HepG2 (cell line): ENCODE measurements around the gene PDK1. TPM values are rescaled to one million over a fixed set of nuclear protein-coding genes. Genes with fewer than 3 reads are reported as not detected.

Experiments used
- CREB1 ChIP-seq, 2 experiments: fragments of 450-650 bp in 1 of 2; IDR thresholded peaks; 2 replicates each; pipeline ENCODE4 v1.6.1; 2016 to 2017; ENCODE audit warnings: control low read depth in 1 of 2, mild to moderate bottlenecking in 1 of 2, missing compliant biosample characterization in 1 of 2, missing genetic modification characterization in 1 of 2
- GABPB1 ChIP-seq: IDR thresholded peaks from 2 replicates; pipeline ENCODE4 v1.6.1; 2016; ENCODE audit warnings: mild to moderate bottlenecking, missing genetic modification reagents, moderate library complexity, missing compliant biosample characterization
- IKZF4 ChIP-seq: sonication (generic); formaldehyde crosslinking; IDR thresholded peaks from 2 replicates; pipeline ENCODE4 v1.5.1; 2020; ENCODE audit warnings: borderline replicate concordance, mild to moderate bottlenecking, low read depth, missing genetic modification reagents; ENCODE audit errors: not compliant biosample characterization
- JUND ChIP-seq: sonication (generic); formaldehyde crosslinking; IDR thresholded peaks from 2 replicates; pipeline ENCODE4 v1.8.0; 2022; ENCODE audit warnings: mild to moderate bottlenecking, missing genetic modification reagents
- KDM6A ChIP-seq: IDR thresholded peaks from 2 replicates; pipeline ENCODE4 v1.6.1; 2016; ENCODE audit warnings: low read depth
- PATZ1 ChIP-seq: sonication (generic); formaldehyde crosslinking; IDR thresholded peaks from 2 replicates; pipeline ENCODE4 v1.4.0; 2020; ENCODE audit warnings: missing genetic modification reagents
- TBL1XR1 ChIP-seq: fragments of 150-350 bp; IDR thresholded peaks from 2 replicates; pipeline ENCODE4 v1.6.1; 2014; ENCODE audit warnings: borderline replicate concordance, low read length; ENCODE audit not compliant: partially characterized antibody
- TFDP1 ChIP-seq: IDR thresholded peaks from 2 replicates; pipeline ENCODE4 v1.6.1; 2016; ENCODE audit warnings: missing compliant biosample characterization, missing genetic modification reagents, borderline replicate concordance
- ZNF282 ChIP-seq: fragments of 450-650 bp; IDR thresholded peaks from 2 replicates; pipeline ENCODE4 v1.6.1; 2018; ENCODE audit not compliant: partially characterized antibody
- ZNF569 ChIP-seq: sonication (generic); formaldehyde crosslinking; IDR thresholded peaks from 2 replicates; pipeline ENCODE4 v1.5.0; 2020; ENCODE audit warnings: mild to moderate bottlenecking, missing genetic modification reagents, moderate library complexity, borderline replicate concordance
- ZNF616 ChIP-seq: sonication (generic); formaldehyde crosslinking; IDR thresholded peaks from 2 replicates; pipeline ENCODE4 v1.5.0; 2020; ENCODE audit warnings: low read depth, mild to moderate bottlenecking, missing genetic modification reagents
- ZNF776 ChIP-seq: sonication (generic); formaldehyde crosslinking; IDR thresholded peaks from 2 replicates; pipeline ENCODE4 v1.4.0; 2020; ENCODE audit warnings: mild to moderate bottlenecking, missing genetic modification reagents
- ZSCAN31 ChIP-seq: sonication (generic); formaldehyde crosslinking; IDR thresholded peaks from 2 replicates; pipeline ENCODE4 v1.5.0; 2020; ENCODE audit warnings: low read depth, mild to moderate bottlenecking, missing genetic modification reagents
- polyA plus RNA-seq, 8 experiments: library from polyadenylated mRNA; depleted of rRNA in 3 of 8; stranded (reverse) in 7 of 8; unstranded in 1 of 8; fragments of >200 nt; fragmentation: Illumina TruSeq in 4 of 8; extraction: Trizol in 4 of 8; gene quantifications; 2 replicates each; pipeline versions ENCODE4 v1.2.1 to v1.2.3, GENCODE V29; 2011 to 2016; ENCODE audit warnings: low read depth in 4 of 8, missing spikeins in 1 of 8, mixed read lengths in 1 of 8; ENCODE audit not compliant: insufficient read depth in 1 of 8
- total RNA-seq, 5 experiments: library from RNA; depleted of rRNA; stranded (reverse); fragments of >200 nt; fragmentation: Illumina TruSeq; extraction: Trizol; gene quantifications; 2 replicates each; pipeline ENCODE4 v1.2.3, GENCODE V29; 2016; ENCODE audit warnings: low read depth in 1 of 5
- TF ChIP-seq, protein P1 (sequence below): sonication (generic); formaldehyde crosslinking; conservative IDR thresholded peaks from 2 replicates; pipeline ENCODE4 v1.8.0; 2022; ENCODE audit warnings: missing genetic modification reagents
- TF ChIP-seq, protein P2 (sequence below): sonication (generic); formaldehyde crosslinking; IDR thresholded peaks from 2 replicates; pipeline ENCODE4 v1.4.0; 2020; ENCODE audit warnings: low read depth, mild to moderate bottlenecking, missing genetic modification reagents
- TF ChIP-seq, protein P3 (sequence below): sonication (generic); formaldehyde crosslinking; IDR thresholded peaks from 2 replicates; pipeline ENCODE4 v1.4.0; 2020; ENCODE audit warnings: mild to moderate bottlenecking, missing genetic modification reagents
- TF ChIP-seq, protein P4 (sequence below): sonication (generic); formaldehyde crosslinking; IDR thresholded peaks from 2 replicates; pipeline ENCODE4 v1.4.0; 2020; ENCODE audit warnings: missing genetic modification reagents

Gene PDK1
- total and polyA plus RNA-seq, 2 of the 13 experiments (the other 11 are each of a cell fraction or from before 2014, with no cell fraction given): 11.9 to 96.9 TPM

- TF ChIP-seq CREB1 (IDR thresholded peaks at IDR 0.05) (peak; percentile 73), CREB1 (CRISPR knock-in tag; IDR thresholded peaks at IDR 0.05) (peak; percentile 63; the same call in 1 of the 2 replicates), TBL1XR1 (no peak), ZNF616 (CRISPR knock-in tag) (no peak), TFDP1 (CRISPR knock-in tag) (peak; percentile 75), PATZ1 (CRISPR knock-in tag) (peak; percentile 98), ZSCAN31 (CRISPR knock-in tag) (peak; percentile 88), ZNF569 (CRISPR knock-in tag) (no peak), GABPB1 (peak; percentile 77), KDM6A (CRISPR knock-in tag) (no peak; the same call in 1 of the 2 replicates), ZNF282 (no peak), IKZF4 (CRISPR knock-in tag) (peak; percentile 84), ZNF776 (no peak; the same call in 1 of the 2 replicates), JUND (CRISPR knock-in tag) (no peak)
- TF ChIP-seq, protein P1, sequence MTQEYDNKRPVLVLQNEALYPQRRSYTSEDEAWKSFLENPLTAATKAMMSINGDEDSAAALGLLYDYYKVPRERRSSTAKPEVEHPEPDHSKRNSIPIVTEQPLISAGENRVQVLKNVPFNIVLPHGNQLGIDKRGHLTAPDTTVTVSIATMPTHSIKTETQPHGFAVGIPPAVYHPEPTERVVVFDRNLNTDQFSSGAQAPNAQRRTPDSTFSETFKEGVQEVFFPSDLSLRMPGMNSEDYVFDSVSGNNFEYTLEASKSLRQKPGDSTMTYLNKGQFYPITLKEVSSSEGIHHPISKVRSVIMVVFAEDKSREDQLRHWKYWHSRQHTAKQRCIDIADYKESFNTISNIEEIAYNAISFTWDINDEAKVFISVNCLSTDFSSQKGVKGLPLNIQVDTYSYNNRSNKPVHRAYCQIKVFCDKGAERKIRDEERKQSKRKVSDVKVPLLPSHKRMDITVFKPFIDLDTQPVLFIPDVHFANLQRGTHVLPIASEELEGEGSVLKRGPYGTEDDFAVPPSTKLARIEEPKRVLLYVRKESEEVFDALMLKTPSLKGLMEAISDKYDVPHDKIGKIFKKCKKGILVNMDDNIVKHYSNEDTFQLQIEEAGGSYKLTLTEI (CRISPR knock-in tag): no peak
- TF ChIP-seq, protein P2, sequence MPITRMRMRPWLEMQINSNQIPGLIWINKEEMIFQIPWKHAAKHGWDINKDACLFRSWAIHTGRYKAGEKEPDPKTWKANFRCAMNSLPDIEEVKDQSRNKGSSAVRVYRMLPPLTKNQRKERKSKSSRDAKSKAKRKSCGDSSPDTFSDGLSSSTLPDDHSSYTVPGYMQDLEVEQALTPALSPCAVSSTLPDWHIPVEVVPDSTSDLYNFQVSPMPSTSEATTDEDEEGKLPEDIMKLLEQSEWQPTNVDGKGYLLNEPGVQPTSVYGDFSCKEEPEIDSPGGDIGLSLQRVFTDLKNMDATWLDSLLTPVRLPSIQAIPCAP (CRISPR knock-in tag): no peak
- TF ChIP-seq, protein P3, sequence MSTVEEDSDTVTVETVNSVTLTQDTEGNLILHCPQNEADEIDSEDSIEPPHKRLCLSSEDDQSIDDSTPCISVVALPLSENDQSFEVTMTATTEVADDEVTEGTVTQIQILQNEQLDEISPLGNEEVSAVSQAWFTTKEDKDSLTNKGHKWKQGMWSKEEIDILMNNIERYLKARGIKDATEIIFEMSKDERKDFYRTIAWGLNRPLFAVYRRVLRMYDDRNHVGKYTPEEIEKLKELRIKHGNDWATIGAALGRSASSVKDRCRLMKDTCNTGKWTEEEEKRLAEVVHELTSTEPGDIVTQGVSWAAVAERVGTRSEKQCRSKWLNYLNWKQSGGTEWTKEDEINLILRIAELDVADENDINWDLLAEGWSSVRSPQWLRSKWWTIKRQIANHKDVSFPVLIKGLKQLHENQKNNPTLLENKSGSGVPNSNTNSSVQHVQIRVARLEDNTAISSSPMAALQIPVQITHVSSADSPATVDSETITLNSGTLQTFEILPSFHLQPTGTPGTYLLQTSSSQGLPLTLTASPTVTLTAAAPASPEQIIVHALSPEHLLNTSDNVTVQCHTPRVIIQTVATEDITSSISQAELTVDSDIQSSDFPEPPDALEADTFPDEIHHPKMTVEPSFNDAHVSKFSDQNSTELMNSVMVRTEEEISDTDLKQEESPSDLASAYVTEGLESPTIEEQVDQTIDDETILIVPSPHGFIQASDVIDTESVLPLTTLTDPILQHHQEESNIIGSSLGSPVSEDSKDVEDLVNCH (CRISPR knock-in tag): 0 out of 2 replicates have a peak, but pooled peaks have one; percentile 64
- TF ChIP-seq, protein P4, sequence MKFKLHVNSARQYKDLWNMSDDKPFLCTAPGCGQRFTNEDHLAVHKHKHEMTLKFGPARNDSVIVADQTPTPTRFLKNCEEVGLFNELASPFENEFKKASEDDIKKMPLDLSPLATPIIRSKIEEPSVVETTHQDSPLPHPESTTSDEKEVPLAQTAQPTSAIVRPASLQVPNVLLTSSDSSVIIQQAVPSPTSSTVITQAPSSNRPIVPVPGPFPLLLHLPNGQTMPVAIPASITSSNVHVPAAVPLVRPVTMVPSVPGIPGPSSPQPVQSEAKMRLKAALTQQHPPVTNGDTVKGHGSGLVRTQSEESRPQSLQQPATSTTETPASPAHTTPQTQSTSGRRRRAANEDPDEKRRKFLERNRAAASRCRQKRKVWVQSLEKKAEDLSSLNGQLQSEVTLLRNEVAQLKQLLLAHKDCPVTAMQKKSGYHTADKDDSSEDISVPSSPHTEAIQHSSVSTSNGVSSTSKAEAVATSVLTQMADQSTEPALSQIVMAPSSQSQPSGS (CRISPR knock-in tag): peak; percentile 46
Measured at GRCh38 chr2:172555522-172556283, at the start of gene PDK1 (continued).
